PFSK-1 (cell line): ENCODE data around the gene MUC2.

ENCODE experiments used
- FOXP2 ChIP-seq: optimal IDR thresholded peaks from 2 replicates; pipeline ENCODE3; 2011; ENCODE audit warnings: borderline replicate concordance, control low read depth, inconsistent platforms; ENCODE audit not compliant: insufficient read depth; ENCODE audit errors: extremely low read length, extremely low read depth
- POLR2AphosphoS5 ChIP-seq: IDR thresholded peaks from 2 replicates; pipeline ENCODE4 v1.6.1; 2012; ENCODE audit warnings: low read depth, mild to moderate bottlenecking, control low read depth, low read length, moderate library complexity
- REST ChIP-seq, 2 experiments: IDR thresholded peaks; 2 replicates each; pipeline versions ENCODE4 v1.6.1 to v1.8.0; 2011 to 2012; ENCODE audit warnings: low read depth in 2 of 2, low read length in 2 of 2, control low read depth in 1 of 2, inconsistent platforms in 1 of 2, mild to moderate bottlenecking in 1 of 2, moderate library complexity in 1 of 2; ENCODE audit not compliant: insufficient read depth in 1 of 2
- SIN3A ChIP-seq: IDR thresholded peaks from 2 replicates; pipeline ENCODE4 v1.6.1; 2012; ENCODE audit warnings: mild to moderate bottlenecking, low read length, moderate library complexity, borderline replicate concordance; ENCODE audit not compliant: insufficient read depth
- TAF1 ChIP-seq: IDR thresholded peaks from 2 replicates; pipeline ENCODE4 v1.6.1; 2012; ENCODE audit warnings: low read length, control low read depth, borderline replicate concordance; ENCODE audit not compliant: insufficient read depth

The MUC2 gene

DNA sequence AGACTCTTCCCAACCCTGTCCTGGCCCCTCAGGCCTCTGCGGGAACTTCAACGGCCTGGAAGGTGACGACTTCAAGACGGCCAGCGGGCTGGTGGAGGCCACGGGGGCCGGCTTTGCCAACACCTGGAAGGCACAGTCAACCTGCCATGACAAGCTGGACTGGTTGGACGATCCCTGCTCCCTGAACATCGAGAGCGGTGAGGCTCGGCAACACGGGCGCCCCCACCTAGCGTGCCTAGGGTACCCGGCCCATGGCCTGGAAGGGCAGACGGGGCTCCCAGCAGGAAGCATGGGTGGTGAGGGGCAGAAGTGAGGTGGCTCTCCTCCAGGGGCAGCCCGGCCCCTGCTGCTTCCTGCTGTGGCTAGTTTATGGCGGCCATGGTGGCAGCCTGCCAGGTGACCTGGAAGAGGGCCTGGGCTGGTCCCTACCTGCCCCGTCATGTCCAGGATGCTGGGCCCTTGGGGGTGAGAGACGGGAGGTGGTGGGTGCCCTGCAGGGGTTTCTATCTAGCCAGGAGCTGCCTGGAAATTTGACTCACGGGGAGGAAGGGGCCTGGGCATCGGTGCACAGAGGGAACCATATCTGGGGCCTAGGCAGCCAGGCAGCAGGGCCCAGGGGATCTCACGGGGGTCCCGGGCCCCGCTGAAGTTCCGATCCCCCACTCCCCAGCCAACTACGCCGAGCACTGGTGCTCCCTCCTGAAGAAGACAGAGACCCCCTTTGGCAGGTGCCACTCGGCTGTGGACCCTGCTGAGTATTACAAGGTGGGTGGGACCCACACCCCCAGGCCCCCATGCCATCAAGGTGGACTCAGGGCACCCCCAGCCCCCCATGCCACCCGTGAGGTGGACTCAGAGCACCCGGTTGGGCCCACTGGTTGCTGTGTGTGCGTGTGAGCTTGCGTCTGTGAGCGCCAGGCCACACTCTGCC, 9.2 kb downstream of the MUC2 start:
- no peak for TF ChIP-seq TAF1
- no peak for TF ChIP-seq POLR2AphosphoS5
- TF ChIP-seq SIN3A = no peak
- TF ChIP-seq FOXP2 = no peak
- TF ChIP-seq REST (IDR thresholded peaks at IDR 0.05; ENCODE audit: insufficient read depth in 1 of 2, low read depth in 2 of 2, low read length in 2 of 2) = no peak

- no peak for TF ChIP-seq REST (IDR thresholded peaks at IDR 0.05; ENCODE audit: insufficient read depth in 1 of 2, low read depth in 2 of 2, low read length in 2 of 2)
- no peak for TF ChIP-seq FOXP2
- TF ChIP-seq POLR2AphosphoS5 = no peak
- no peak for TF ChIP-seq SIN3A
- TF ChIP-seq TAF1 = no peak
Measured at GRCh38 chr11:1084561-1085439, 10.1 kb downstream of the MUC2 start.

GRCh38 chr11:1085440-1086170, 10.9 kb downstream of the MUC2 start:
- no peak for TF ChIP-seq POLR2AphosphoS5
- TF ChIP-seq FOXP2 = no peak
- no peak for TF ChIP-seq SIN3A
- no peak for TF ChIP-seq REST (IDR thresholded peaks at IDR 0.05; ENCODE audit: insufficient read depth in 1 of 2, low read depth in 2 of 2, low read length in 2 of 2)
- TF ChIP-seq TAF1 = no peak

DNA sequence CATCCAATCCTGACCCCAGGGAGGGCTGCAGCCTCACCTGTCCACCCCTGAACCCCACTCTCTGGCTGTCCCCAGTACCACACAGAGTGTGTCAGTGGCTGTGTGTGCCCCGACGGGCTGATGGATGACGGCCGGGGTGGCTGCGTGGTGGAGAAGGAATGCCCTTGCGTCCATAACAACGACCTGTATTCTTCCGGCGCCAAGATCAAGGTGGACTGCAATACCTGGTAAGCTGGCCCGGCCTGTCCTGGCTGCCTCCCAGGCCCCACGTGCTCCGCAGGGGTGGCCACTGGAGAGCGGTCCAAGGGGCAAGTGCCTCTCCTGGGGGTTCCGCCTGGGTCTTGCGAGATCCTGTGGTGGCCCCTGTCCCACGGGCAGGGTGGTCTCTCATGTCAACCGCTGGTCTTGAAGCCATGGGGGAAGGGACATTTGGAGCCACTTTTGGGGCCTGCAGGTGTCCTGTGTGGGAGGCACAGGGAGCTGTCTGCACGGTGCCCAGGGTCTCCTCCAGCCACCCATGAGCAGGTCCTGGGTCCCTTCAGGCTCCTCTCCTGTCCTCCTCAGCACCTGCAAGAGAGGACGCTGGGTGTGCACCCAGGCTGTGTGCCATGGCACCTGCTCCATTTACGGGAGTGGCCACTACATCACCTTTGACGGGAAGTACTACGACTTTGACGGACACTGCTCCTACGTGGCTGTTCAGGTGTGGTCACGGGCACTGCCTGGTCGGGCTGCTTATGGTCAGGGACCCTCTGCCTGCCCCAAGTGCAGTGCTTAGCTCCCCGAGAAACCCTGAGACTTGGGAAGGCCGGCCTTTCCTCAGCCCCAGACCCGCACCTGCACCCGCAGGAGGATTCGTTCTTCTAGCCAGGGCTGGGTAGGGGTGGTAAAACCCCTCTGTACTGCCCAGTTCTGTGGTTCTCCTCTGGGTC, 11.8 kb downstream of the MUC2 start:
- TF ChIP-seq FOXP2 = no peak
